ENCODE results near the gene CACNA1S.

GRCh38 chr1:201053155-201053860 is 58.9 kb downstream of the CACNA1S start:
- TF ChIP-seq CTCF (IDR thresholded peaks at IDR 0.05), result no peak
- TF ChIP-seq EZH2 (IDR thresholded peaks at IDR 0.05; ENCODE audit: borderline replicate concordance, insufficient read depth, low read depth, low read length, poor library complexity, severe bottlenecking), result no peak

All from B cell (primary cell).